Measurements from ENCODE around the gene C3orf70.

DNA sequence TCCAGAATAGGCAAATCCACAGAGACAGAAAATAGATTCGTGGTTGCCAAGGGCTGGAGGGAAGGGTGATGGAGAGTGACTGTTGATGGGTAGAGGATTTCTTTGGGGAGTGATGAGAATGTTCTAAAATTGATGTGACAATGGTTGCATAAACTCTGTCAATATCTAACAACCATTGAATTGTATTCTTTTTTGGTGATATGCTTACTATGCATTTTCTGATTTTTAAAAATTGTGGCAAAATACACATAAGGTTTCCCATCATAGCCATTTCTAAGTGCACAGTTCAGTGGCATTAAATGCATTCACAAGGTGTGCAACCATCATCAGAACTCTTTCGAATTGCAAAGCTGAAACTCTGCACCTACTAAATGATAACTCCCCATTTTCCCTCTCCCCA is 44.2 kb upstream of the C3orf70 start:
- TF ChIP-seq, protein P1, sequence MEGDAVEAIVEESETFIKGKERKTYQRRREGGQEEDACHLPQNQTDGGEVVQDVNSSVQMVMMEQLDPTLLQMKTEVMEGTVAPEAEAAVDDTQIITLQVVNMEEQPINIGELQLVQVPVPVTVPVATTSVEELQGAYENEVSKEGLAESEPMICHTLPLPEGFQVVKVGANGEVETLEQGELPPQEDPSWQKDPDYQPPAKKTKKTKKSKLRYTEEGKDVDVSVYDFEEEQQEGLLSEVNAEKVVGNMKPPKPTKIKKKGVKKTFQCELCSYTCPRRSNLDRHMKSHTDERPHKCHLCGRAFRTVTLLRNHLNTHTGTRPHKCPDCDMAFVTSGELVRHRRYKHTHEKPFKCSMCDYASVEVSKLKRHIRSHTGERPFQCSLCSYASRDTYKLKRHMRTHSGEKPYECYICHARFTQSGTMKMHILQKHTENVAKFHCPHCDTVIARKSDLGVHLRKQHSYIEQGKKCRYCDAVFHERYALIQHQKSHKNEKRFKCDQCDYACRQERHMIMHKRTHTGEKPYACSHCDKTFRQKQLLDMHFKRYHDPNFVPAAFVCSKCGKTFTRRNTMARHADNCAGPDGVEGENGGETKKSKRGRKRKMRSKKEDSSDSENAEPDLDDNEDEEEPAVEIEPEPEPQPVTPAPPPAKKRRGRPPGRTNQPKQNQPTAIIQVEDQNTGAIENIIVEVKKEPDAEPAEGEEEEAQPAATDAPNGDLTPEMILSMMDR (IDR thresholded peaks at IDR 0.05) = no peak
- TF ChIP-seq POLR2A (IDR thresholded peaks at IDR 0.05) (no peak), EP300 (IDR thresholded peaks at IDR 0.05) (no peak)
